ENCODE results near the gene DRAXIN. TPM values are rescaled to one million over a fixed set of nuclear protein-coding genes. Genes with fewer than 3 reads are reported as not detected.

Gene DRAXIN
- total RNA-seq, 1 donor from 2014 or later, result 1.4 TPM

- no peak overlapping the region for H3K27ac Mint-ChIP-seq
- no peak overlapping the region for H3K4me3 Mint-ChIP-seq
- H3K4me1 Mint-ChIP-seq, result peaks cover 6% of the 10 kb centered on the region
- TF ChIP-seq, protein P1, sequence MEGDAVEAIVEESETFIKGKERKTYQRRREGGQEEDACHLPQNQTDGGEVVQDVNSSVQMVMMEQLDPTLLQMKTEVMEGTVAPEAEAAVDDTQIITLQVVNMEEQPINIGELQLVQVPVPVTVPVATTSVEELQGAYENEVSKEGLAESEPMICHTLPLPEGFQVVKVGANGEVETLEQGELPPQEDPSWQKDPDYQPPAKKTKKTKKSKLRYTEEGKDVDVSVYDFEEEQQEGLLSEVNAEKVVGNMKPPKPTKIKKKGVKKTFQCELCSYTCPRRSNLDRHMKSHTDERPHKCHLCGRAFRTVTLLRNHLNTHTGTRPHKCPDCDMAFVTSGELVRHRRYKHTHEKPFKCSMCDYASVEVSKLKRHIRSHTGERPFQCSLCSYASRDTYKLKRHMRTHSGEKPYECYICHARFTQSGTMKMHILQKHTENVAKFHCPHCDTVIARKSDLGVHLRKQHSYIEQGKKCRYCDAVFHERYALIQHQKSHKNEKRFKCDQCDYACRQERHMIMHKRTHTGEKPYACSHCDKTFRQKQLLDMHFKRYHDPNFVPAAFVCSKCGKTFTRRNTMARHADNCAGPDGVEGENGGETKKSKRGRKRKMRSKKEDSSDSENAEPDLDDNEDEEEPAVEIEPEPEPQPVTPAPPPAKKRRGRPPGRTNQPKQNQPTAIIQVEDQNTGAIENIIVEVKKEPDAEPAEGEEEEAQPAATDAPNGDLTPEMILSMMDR (IDR thresholded peaks at IDR 0.05; ENCODE audit: unreplicated experiment), result no peak
- H3K36me3 Mint-ChIP-seq, result peaks cover 3% of the 10 kb centered on the region
- no peak for DNase-seq (ENCODE audit: low spot score in 2 of 2, unreplicated experiment in 2 of 2)
- H3K9me3 Mint-ChIP-seq, result peaks cover 2% of the 10 kb centered on the region
- no peaks in the 10 kb centered on the region for H3K27me3 Mint-ChIP-seq (ENCODE audit: low read depth)
Observed at GRCh38 chr1:11751087-11751486, 59.6 kb downstream of the DRAXIN start.

DNA sequence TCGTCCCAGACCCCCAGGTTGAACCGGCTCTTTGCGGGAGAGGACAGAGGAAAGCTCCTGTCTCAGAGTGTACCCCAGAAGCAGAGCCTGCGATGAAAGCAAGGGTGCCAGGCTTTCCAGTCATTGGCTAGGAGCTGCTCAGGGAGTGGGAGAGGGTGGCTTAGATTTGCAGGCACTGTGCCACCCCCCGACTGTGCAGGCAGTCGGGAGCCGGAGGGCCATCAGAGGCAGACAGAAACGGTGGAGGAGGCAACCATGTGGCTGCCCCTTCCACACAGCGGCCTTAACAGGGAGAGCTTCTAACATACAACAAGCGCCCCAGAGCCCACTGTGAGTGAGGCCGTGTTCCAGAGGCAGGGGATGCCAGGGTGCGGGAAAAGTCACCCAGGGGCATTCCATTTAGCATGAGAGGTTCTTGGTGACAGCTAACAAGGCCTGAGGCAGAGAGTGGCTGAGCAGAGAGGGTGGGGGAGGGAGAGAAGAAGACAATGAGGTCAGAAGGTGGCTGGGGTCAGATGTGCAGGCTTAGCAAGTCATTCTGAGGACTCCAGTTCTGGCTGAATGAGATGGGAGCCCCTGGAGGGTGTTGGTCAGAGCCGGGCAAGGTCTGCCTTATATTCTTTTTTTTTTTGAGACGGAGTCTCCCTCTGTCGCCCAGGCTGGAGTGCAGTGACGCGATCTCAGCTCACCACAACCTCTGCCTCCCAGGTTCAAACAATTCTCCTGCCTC lies 61.0 kb downstream of the DRAXIN start:
- DNase-seq (ENCODE audit: low spot score in 2 of 2, unreplicated experiment in 2 of 2), result no peak
- Mint-ChIP-seq H3K4me1 (peaks cover 6% of the 10 kb centered on the region), H3K27ac (no peak overlapping the region), H3K4me3 (no peak overlapping the region), H3K36me3 (peaks cover 4% of the 10 kb centered on the region), H3K9me3 (peaks cover 13% of the 10 kb centered on the region), H3K27me3 (ENCODE audit: low read depth) (peaks cover 1% of the 10 kb centered on the region)
- TF ChIP-seq, protein P1 (IDR thresholded peaks at IDR 0.05; ENCODE audit: unreplicated experiment), result no peak

GRCh38 chr1:11753555-11754208 lies 62.2 kb downstream of the DRAXIN start:
- TF ChIP-seq, protein P1 (IDR thresholded peaks at IDR 0.05; ENCODE audit: unreplicated experiment), result no peak
- no peak overlapping the region for H3K4me3 Mint-ChIP-seq
- H3K27me3 Mint-ChIP-seq (ENCODE audit: low read depth), result peaks cover 3% of the 10 kb centered on the region
- DNase-seq (ENCODE audit: low spot score in 2 of 2, unreplicated experiment in 2 of 2), result no peak
- H3K9me3 Mint-ChIP-seq, result peaks cover 13% of the 10 kb centered on the region
- H3K4me1 Mint-ChIP-seq, result peaks cover 6% of the 10 kb centered on the region
- peaks cover 4% of the 10 kb centered on the region for H3K36me3 Mint-ChIP-seq
- no peak overlapping the region for H3K27ac Mint-ChIP-seq

DNA sequence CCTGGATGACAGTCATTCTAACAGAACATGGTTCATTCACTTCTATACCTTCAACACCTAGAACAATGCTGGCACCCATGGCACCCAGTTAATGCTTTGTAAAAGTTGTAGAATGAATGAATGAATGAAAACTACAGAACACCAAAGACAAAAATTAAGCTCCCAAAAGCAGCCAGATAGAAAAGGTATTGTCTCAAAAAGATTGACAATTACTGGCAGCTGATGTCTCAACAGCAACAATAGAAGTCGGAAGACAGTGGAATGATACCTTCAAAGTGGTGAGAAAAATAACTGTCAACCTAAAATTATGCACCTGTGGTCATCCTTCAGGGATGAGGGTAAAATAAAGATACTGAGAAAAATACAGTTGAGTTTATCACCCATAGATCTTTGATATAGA lies 65.5 kb downstream of the DRAXIN start:
- no peak for DNase-seq (ENCODE audit: low spot score in 2 of 2, unreplicated experiment in 2 of 2)
- Mint-ChIP-seq H3K36me3 (peaks cover 4% of the 10 kb centered on the region), H3K4me3 (no peak overlapping the region), H3K27ac (no peak overlapping the region), H3K27me3 (ENCODE audit: low read depth) (peaks cover 24% of the 10 kb centered on the region), H3K4me1 (peaks cover 6% of the 10 kb centered on the region), H3K9me3 (peaks cover 13% of the 10 kb centered on the region)
- TF ChIP-seq, protein P1 (IDR thresholded peaks at IDR 0.05; ENCODE audit: unreplicated experiment), result no peak

- H3K4me3 Mint-ChIP-seq, result no peak overlapping the region
- peaks cover 2% of the 10 kb centered on the region for H3K4me1 Mint-ChIP-seq
- TF ChIP-seq, protein P1 (IDR thresholded peaks at IDR 0.05; ENCODE audit: unreplicated experiment), result no peak
- DNase-seq (ENCODE audit: low spot score in 2 of 2, unreplicated experiment in 2 of 2), result no peak
- H3K27me3 Mint-ChIP-seq (ENCODE audit: low read depth), result peaks cover 36% of the 10 kb centered on the region
- peaks cover 4% of the 10 kb centered on the region for H3K36me3 Mint-ChIP-seq
- H3K9me3 Mint-ChIP-seq, result peaks cover 13% of the 10 kb centered on the region
- H3K27ac Mint-ChIP-seq, result no peak overlapping the region
Observed at GRCh38 chr1:11759791-11760190, 68.3 kb downstream of the DRAXIN start.

Data from mesothelial cell of epicardium (in vitro differentiated cells).